HepG2 (cell line): ENCODE measurements around the gene GATB. TPM values are rescaled to one million over a fixed set of nuclear protein-coding genes. Genes with fewer than 3 reads are reported as not detected.

ENCODE experiments used
- ATAC-seq: fragments of 200-7000 bp; cut with Tn5 transposase; 3 replicates; pipeline ENCODE4 v1.9.1; 2020; ENCODE audit warnings: mild to moderate bottlenecking, moderate library complexity
- Bru-seq: library from RNA; stranded (reverse); fragments of 400-500 nt; gene quantifications from one replicate; lab custom pipeline; 2021; lab: Mats Ljungman, UMichigan
- BruChase-seq, 2 experiments: library from RNA; stranded (reverse); fragments of 400-500 nt; gene quantifications; one replicate each; lab custom pipeline; 2021; lab: Mats Ljungman, UMichigan
- BruUV-seq: library from RNA; stranded (reverse); fragments of 400-500 nt; replicated peaks from 2 replicates; lab custom pipeline; 2021; lab: Mats Ljungman, UMichigan
- CTCF ChIA-PET: fragments of 300-600 bp; formaldehyde crosslinking; extraction: SDS; loops from one replicate; lab custom pipeline; 2021; ENCODE audit warnings: low total read pairs, inconsistent platforms, low intra/inter-chr PET ratio; lab: Yijun Ruan, JAX
- POLR2A ChIA-PET: fragments of 350-600 bp; sonication (Branson Sonifier 250); formaldehyde crosslinking; loops from one replicate; lab custom pipeline; 2020; ENCODE audit warnings: antibody characterized with exemption, inconsistent platforms; lab: Yijun Ruan, JAX
- DNase-seq: peaks from one replicate; pipeline ENCODE4 v3.0.0-alpha.2; 2015; ENCODE audit warnings: low spot score
- FAIRE-seq: peaks from 3 replicates; lab custom pipeline; 2011; peaks lifted over from hg19 to GRCh38; lab: Jason Lieb, UNC
- H2AFZ ChIP-seq: one replicate; pipeline ENCODE4 v1.6.1; 2011; ENCODE audit warnings: low read length, inconsistent platforms
- H3K27ac ChIP-seq: fragments of 300-600 bp; 3 replicates; pipeline ENCODE4 v1.8.0; 2011; ENCODE audit warnings: mixed run types, mild to moderate bottlenecking, mixed read lengths, low read length, inconsistent platforms; ENCODE audit not compliant: insufficient read depth; ENCODE audit errors: extremely low read length
- H3K27me3 ChIP-seq, 2 experiments: fragments of 200-600 bp in 1 of 2; 2 replicates in 1 of 2; 3 replicates in 1 of 2; pipeline versions ENCODE4 v1.6.0 to v1.8.0; 2011; ENCODE audit warnings: low read length in 2 of 2, mild to moderate bottlenecking in 2 of 2, moderate library complexity in 2 of 2, inconsistent platforms in 1 of 2; ENCODE audit not compliant: insufficient read depth in 2 of 2, control insufficient read depth in 1 of 2
- H3K36me3 ChIP-seq, 2 experiments: fragments of 200-600 bp in 1 of 2; replicated peaks in 1 of 2; 2 replicates in 1 of 2; 3 replicates in 1 of 2; pipeline versions ENCODE4 v1.5.1 to v1.8.0; 2011; ENCODE audit warnings: low read length in 2 of 2, inconsistent platforms in 1 of 2; ENCODE audit not compliant: insufficient read depth in 2 of 2, control insufficient read depth in 1 of 2
- H3K4me1 ChIP-seq: 2 replicates; pipeline ENCODE4 v1.5.1; 2012; ENCODE audit warnings: low read length, inconsistent platforms; ENCODE audit not compliant: insufficient read depth
- H3K4me2 ChIP-seq: 2 replicates; pipeline ENCODE4 v1.6.0; 2011; ENCODE audit warnings: low read depth, low read length, inconsistent platforms
- H3K4me3 ChIP-seq, 3 experiments: fragments of 200-600 bp in 1 of 3; sonication (generic), shearing (Covaris generic) in 1 of 3; replicated peaks in 1 of 3; 2 replicates each; pipeline ENCODE4 v1.5.1; 2011 to 2016; ENCODE audit warnings: low read length in 3 of 3, inconsistent platforms in 2 of 3, low read depth in 2 of 3, mild to moderate bottlenecking in 2 of 3, control low read depth in 1 of 3, mixed read lengths in 1 of 3; ENCODE audit not compliant: insufficient read depth in 1 of 3
- H3K79me2 ChIP-seq: one replicate; pipeline ENCODE4 v1.6.1; 2011; ENCODE audit warnings: low read length, inconsistent platforms; ENCODE audit not compliant: insufficient read depth
- H3K9ac ChIP-seq: 2 replicates; pipeline ENCODE4 v1.6.0; 2011; ENCODE audit warnings: mild to moderate bottlenecking, low read depth, low read length, inconsistent platforms; ENCODE audit not compliant: insufficient read depth
- H3K9me3 ChIP-seq: 2 replicates; pipeline ENCODE4 v1.5.1; 2012; ENCODE audit warnings: mild to moderate bottlenecking, low read length
- H4K20me1 ChIP-seq: 2 replicates; pipeline ENCODE4 v1.6.0; 2011; ENCODE audit warnings: inconsistent platforms, mild to moderate bottlenecking, low read length, moderate library complexity; ENCODE audit not compliant: insufficient read depth
- CBFB ChIP-seq: sonication (generic); formaldehyde crosslinking; IDR thresholded peaks from 2 replicates; pipeline ENCODE4 v1.4.0; 2020; ENCODE audit warnings: missing genetic modification reagents
- CERS6 ChIP-seq: sonication (generic); formaldehyde crosslinking; IDR thresholded peaks from 2 replicates; pipeline ENCODE4 v1.5.0; 2020; ENCODE audit warnings: missing genetic modification reagents
- CSRNP1 ChIP-seq: sonication (generic); formaldehyde crosslinking; IDR thresholded peaks from 2 replicates; pipeline ENCODE4 v1.8.1; 2023; ENCODE audit warnings: mild to moderate bottlenecking, missing genetic modification reagents
- FOSL2 ChIP-seq: sonication (generic); formaldehyde crosslinking; IDR thresholded peaks from 2 replicates; pipeline ENCODE4 v1.4.0; 2020; ENCODE audit warnings: missing genetic modification reagents
- MLXIP ChIP-seq: sonication (generic); formaldehyde crosslinking; IDR thresholded peaks from 2 replicates; pipeline ENCODE4 v1.9.0; 2021; ENCODE audit warnings: missing genetic modification reagents, borderline replicate concordance
- NONO ChIP-seq, 2 experiments: fragments of 450-650 bp in 1 of 2; sonication (generic) in 1 of 2; formaldehyde crosslinking in 1 of 2; IDR thresholded peaks in 1 of 2; conservative IDR thresholded peaks in 1 of 2; 2 replicates each; pipeline versions ENCODE4 v1.6.1 to v1.8.0; 2017 to 2022; ENCODE audit warnings: mild to moderate bottlenecking in 1 of 2, missing genetic modification reagents in 1 of 2, moderate library complexity in 1 of 2
- RBAK ChIP-seq: sonication (generic); formaldehyde crosslinking; IDR thresholded peaks from 2 replicates; pipeline ENCODE4 v1.5.1; 2020; ENCODE audit warnings: mild to moderate bottlenecking, missing genetic modification reagents
- SAP130 ChIP-seq: IDR thresholded peaks from 2 replicates; pipeline ENCODE4 v1.6.1; 2016; ENCODE audit warnings: low read depth
- ZNF331 ChIP-seq: sonication (generic); formaldehyde crosslinking; IDR thresholded peaks from 2 replicates; pipeline ENCODE4 v1.4.0; 2020; ENCODE audit warnings: missing genetic modification reagents
- ZNF557 ChIP-seq: sonication (generic); formaldehyde crosslinking; IDR thresholded peaks from 2 replicates; pipeline ENCODE4 v1.4.0; 2020; ENCODE audit warnings: missing genetic modification reagents
- WGBS: methylation state at CpG from one replicate; pipeline ENCODE4 v1.1.6; 2017; ENCODE audit warnings: low lambda C conversion rate; 5-methylcytosine and 5-hydroxymethylcytosine counted together
- in situ Hi-C: cut with HindIII; loops from 2 replicates; pipeline ENCODE4 v1.10.0; 2017; ENCODE audit warnings: low pct_unique_long_range_greater_than_20kb; ENCODE audit not compliant: extremely low pct_ligation_motif_present
- intact Hi-C: fragments of 100-400 bp; cut with micrococcal nuclease; formaldehyde crosslinking; loops from one replicate; pipeline ENCODE4 v1.10.0; 2022; ENCODE audit not compliant: unreplicated experiment
- long read RNA-seq, 2 experiments: library from RNA in 1 of 2; library from polyadenylated mRNA in 1 of 2; stranded (forward) in 1 of 2; unstranded in 1 of 2; transcript quantifications; one replicate each; pipeline ENCODE4 v2.0.0, GENCODE V29; 2019 to 2022
- polyA minus RNA-seq, 3 experiments: library from RNA; depleted of rRNA, polyadenylated mRNA; stranded (reverse); fragments of >200 nt; gene quantifications; 2 replicates each; pipeline ENCODE4 v1.2.3, GENCODE V29; 2011; ENCODE audit warnings: low replicate concordance in 1 of 3
- polyA plus RNA-seq, 8 experiments: library from polyadenylated mRNA; depleted of rRNA in 3 of 8; stranded (reverse) in 7 of 8; unstranded in 1 of 8; fragments of >200 nt; fragmentation: Illumina TruSeq in 4 of 8; extraction: Trizol in 4 of 8; gene quantifications; 2 replicates each; pipeline versions ENCODE4 v1.2.1 to v1.2.3, GENCODE V29; 2011 to 2016; ENCODE audit warnings: low read depth in 4 of 8, missing spikeins in 1 of 8, mixed read lengths in 1 of 8; ENCODE audit not compliant: insufficient read depth in 1 of 8
- total RNA-seq, 5 experiments: library from RNA; depleted of rRNA; stranded (reverse); fragments of >200 nt; fragmentation: Illumina TruSeq; extraction: Trizol; gene quantifications; 2 replicates each; pipeline ENCODE4 v1.2.3, GENCODE V29; 2016; ENCODE audit warnings: low read depth in 1 of 5

GATB gene
- 32.3 and 49.2 TPM in 2 replicates for total RNA-seq (2016; rRNA removed; fragmentation: Illumina TruSeq; extraction: Trizol)
- 6.0 and 7.5 TPM in 2 replicates for total RNA-seq (2016; cell fraction: cytosol; rRNA removed; fragmentation: Illumina TruSeq; extraction: Trizol; ENCODE audit: low read depth)
- 37.0 and 46.4 TPM in 2 replicates for total RNA-seq (2016; cell fraction: insoluble cytoplasmic fraction; rRNA removed; fragmentation: Illumina TruSeq; extraction: Trizol)
- 9.4 and 14.2 TPM in 2 replicates for total RNA-seq (2016; cell fraction: membrane; rRNA removed; fragmentation: Illumina TruSeq; extraction: Trizol)
- total RNA-seq (2016; cell fraction: nucleus; rRNA removed; fragmentation: Illumina TruSeq; extraction: Trizol), result 23.5 and 24.5 TPM in 2 replicates
- polyA plus RNA-seq (2011; rRNA removed), result 27.0 and 32.4 TPM in 2 replicates
- polyA plus RNA-seq (2011; cell fraction: cytosol; rRNA removed), result 26.8 and 28.4 TPM in 2 replicates
- polyA plus RNA-seq (2011; cell fraction: nucleus; rRNA removed), result 12.6 and 14.1 TPM in 2 replicates
- 14.3 and 20.6 TPM in 2 replicates for polyA plus RNA-seq (2012)
- polyA plus RNA-seq (2016; cell fraction: cytosol; fragmentation: Illumina TruSeq; extraction: Trizol; ENCODE audit: low read depth), result 4.6 and 4.9 TPM in 2 replicates
- 59.4 and 62.3 TPM in 2 replicates for polyA plus RNA-seq (2016; cell fraction: insoluble cytoplasmic fraction; fragmentation: Illumina TruSeq; extraction: Trizol; ENCODE audit: low read depth)
- polyA plus RNA-seq (2016; cell fraction: membrane; fragmentation: Illumina TruSeq; extraction: Trizol; ENCODE audit: low read depth), result 11.0 and 12.0 TPM in 2 replicates
- polyA plus RNA-seq (2016; cell fraction: nucleus; fragmentation: Illumina TruSeq; extraction: Trizol; ENCODE audit: insufficient read depth, low read depth), result 30.6 and 34.6 TPM in 2 replicates
- 20.8 and 28.9 TPM in 2 replicates for polyA minus RNA-seq (2011; rRNA and poly(A)+ RNA removed; ENCODE audit: low replicate concordance)
- polyA minus RNA-seq (2011; cell fraction: cytosol; rRNA and poly(A)+ RNA removed), result 13.5 and 17.8 TPM in 2 replicates
- 26.0 and 30.5 TPM in 2 replicates for polyA minus RNA-seq (2011; cell fraction: nucleus; rRNA and poly(A)+ RNA removed)
- Bru-seq, nascent RNA, result percentile 65 among the genes with signal in this experiment
- BruChase-seq, experiment 1, labeled RNA remaining after a 6-hour chase, result percentile 55 among the genes with signal in this experiment
- BruChase-seq, experiment 2, labeled RNA remaining after a 2-hour chase, result percentile 57 among the genes with signal in this experiment
- long read RNA-seq, experiment 1, transcript GATB-201 (13 exons, 2,385 nt), result major isoform, 49 of 67 reads
- long read RNA-seq, experiment 1, partial matches to known transcripts, result 3 of 67 reads
- long read RNA-seq, experiment 1, other reads (novel, unspliced or antisense), result 14 of 67 reads
- long read RNA-seq, experiment 2, transcript GATB-201 (13 exons, 2,385 nt), result major isoform, 18 of 41 reads
- long read RNA-seq, experiment 2, partial matches to known transcripts, result 17 of 41 reads
- long read RNA-seq, experiment 2, other reads (novel, unspliced or antisense), result 5 of 41 reads

GRCh38 chr4:151760712-151761661 is at the start of gene GATB:
Gene GATB (minus strand): TSS chr4:151761007. CDS start chr4:151760982, 25 bp downstream.
- peak; percentile 95 for FAIRE-seq
- POLR2A ChIA-PET, result no interaction called here
- intact Hi-C loops, result loop anchor here (2.0 kb wide), 1 partner anchor 398 kb away; no protein-coding TSS in a partner anchor
- TF ChIP-seq SAP130 (CRISPR knock-in tag) (peak; percentile 96), CSRNP1 (CRISPR knock-in tag) (peak; percentile 74; the same call in 1 of the 2 replicates), CERS6 (CRISPR knock-in tag) (no peak), ZNF331 (CRISPR knock-in tag) (peak; percentile 21; the same call in 1 of the 2 replicates), FOSL2 (peak; percentile 75), RBAK (CRISPR knock-in tag) (no peak), ZNF557 (CRISPR knock-in tag) (no peak), NONO (IDR thresholded peaks at IDR 0.05) (no peak), NONO (CRISPR knock-in tag; conservative IDR thresholded peaks at IDR 0.05) (peak; percentile 56; the same call in 1 of the 2 replicates), MLXIP (CRISPR knock-in tag) (no peak), CBFB (CRISPR knock-in tag) (peak; percentile 89)

More at GRCh38 chr4:151760712-151761661, at the start of gene GATB:
- Histone ChIP-seq H3K4me2 (peak within 1 kb of the TSS; percentile 98), H3K9me3 (no peaks in the 10 kb centered on the region), H3K36me3 (peaks cover 0 to 6% of the 10 kb centered on the region in 2 experiments; a peak in 1 of 5 replicates), H4K20me1 (no peaks in the 10 kb centered on the region), H3K27ac (peak within 1 kb of the TSS; percentile 72), H3K9ac (peak within 1 kb of the TSS; percentile 93), H3K79me2 (peaks cover 10% of the 10 kb centered on the region), H3K4me3 (peak within 1 kb of the TSS; percentile 96 to 99 (median 99)), H2AFZ (peak within 1 kb of the TSS; percentile 99), H3K27me3 (peaks cover 0 to 4% of the 10 kb centered on the region in 2 experiments; a peak in 1 of 5 replicates), H3K4me1 (peaks cover 12% of the 10 kb centered on the region)
- WGBS, result under 1% methylated on average over 21 of the region's 35 CpGs
- peak; percentile 99 for ATAC-seq
- BruUV-seq, result no TSS peak
- in situ Hi-C loops, result no loop called here
- DNase-seq, result peak; percentile 97
- CTCF ChIA-PET, result no interaction called here
